Lower lobe of right lung (tissue), 2 donors: ENCODE measurements around the gene AMFR. TPM values are rescaled to one million over a fixed set of nuclear protein-coding genes. Genes with fewer than 3 reads are reported as not detected.

Experiments
- ATAC-seq, 2 donors: fragments of 200-7000 bp; cut with Tn5 transposase; one replicate each; pipeline ENCODE4 v1.9.1; 2020 to 2022; ENCODE audit warnings: mild to moderate bottlenecking in 2 of 2, moderate library complexity in 2 of 2
- DNase-seq: peaks from one replicate; pipeline ENCODE4 v3.0.0-alpha.2; 2020
- H3K27ac ChIP-seq: fragments of 200-600 bp; one replicate; pipeline ENCODE4 v1.8.0; 2022
- H3K27me3 ChIP-seq: fragments of 200-600 bp; one replicate; pipeline ENCODE4 v1.8.0; 2022; ENCODE audit warnings: low read depth
- H3K36me3 ChIP-seq: fragments of 200-600 bp; one replicate; pipeline ENCODE4 v1.8.0; 2022; ENCODE audit warnings: mild to moderate bottlenecking
- H3K4me1 ChIP-seq: fragments of 200-600 bp; one replicate; pipeline ENCODE4 v1.8.0; 2022
- H3K4me3 ChIP-seq: fragments of 200-600 bp; one replicate; pipeline ENCODE4 v1.8.0; 2022; ENCODE audit warnings: mild to moderate bottlenecking
- H3K9me3 ChIP-seq: fragments of 200-600 bp; one replicate; pipeline ENCODE4 v1.8.0; 2022
- CTCF ChIP-seq: fragments of 200-600 bp; IDR thresholded peaks from one replicate; pipeline ENCODE4 v1.8.0; 2022; ENCODE audit warnings: antibody characterized with exemption, mild to moderate bottlenecking
- intact Hi-C: fragments of 100-400 bp; cut with DNase I; formaldehyde crosslinking; loops from one replicate; pipeline ENCODE4 v1.11.0; 2022
- total RNA-seq: library from RNA; stranded (reverse); fragmentation: NEBNext Ultra II Directional; extraction: Animal tissue kit (Norgen Biotek cat#: 25700); gene quantifications from one replicate; pipeline ENCODE4 v1.2.1, GENCODE V29; 2021
- donor health status: DM: no; HTN: yes; CAD: no; lungs with severe emphysema.

AMFR gene
- total RNA-seq, 1 donor from 2014 or later: 90.4 TPM

- no peak for DNase-seq
- Histone ChIP-seq H3K27ac (no peak overlapping the region), H3K36me3 (no peaks in the 10 kb centered on the region), H3K4me1 (peaks cover 8% of the 10 kb centered on the region), H3K27me3 (no peaks in the 10 kb centered on the region), H3K9me3 (no peaks in the 10 kb centered on the region), H3K4me3 (no peak overlapping the region)
- no peak for TF ChIP-seq CTCF
- ATAC-seq: no peak
- intact Hi-C loops: no loop called here
Observed at GRCh38 chr16:56354746-56355145, 70.6 kb downstream of the AMFR start.

- Histone ChIP-seq H3K4me1 (peaks cover 8% of the 10 kb centered on the region), H3K27ac (no peak overlapping the region), H3K27me3 (no peaks in the 10 kb centered on the region), H3K36me3 (no peaks in the 10 kb centered on the region), H3K4me3 (no peak overlapping the region), H3K9me3 (no peaks in the 10 kb centered on the region)
- ATAC-seq: no peak
- intact Hi-C loops: no loop called here
- DNase-seq: no peak
- TF ChIP-seq CTCF: no peak
Observed at GRCh38 chr16:56354016-56354415, 71.3 kb downstream of the AMFR start.

- H3K4me3 ChIP-seq: no peak overlapping the region
- no peaks in the 10 kb centered on the region for H3K9me3 ChIP-seq
- no peak for TF ChIP-seq CTCF
- DNase-seq (peak; percentile 44), ATAC-seq (no peak)
- H3K4me1 ChIP-seq: peaks cover 8% of the 10 kb centered on the region
- no peaks in the 10 kb centered on the region for H3K36me3 ChIP-seq
- intact Hi-C loops: no loop called here
- H3K27ac ChIP-seq: no peak overlapping the region
- no peaks in the 10 kb centered on the region for H3K27me3 ChIP-seq
Observed at GRCh38 chr16:56353054-56353921, 72.1 kb downstream of the AMFR start.

- intact Hi-C loops: no loop called here
- no peaks in the 10 kb centered on the region for H3K36me3 ChIP-seq
- ATAC-seq: no peak
- H3K27me3 ChIP-seq: no peaks in the 10 kb centered on the region
- H3K4me3 ChIP-seq: no peak overlapping the region
- no peak for TF ChIP-seq CTCF
- no peaks in the 10 kb centered on the region for H3K9me3 ChIP-seq
- peaks cover 8% of the 10 kb centered on the region for H3K4me1 ChIP-seq
- DNase-seq: no peak
- H3K27ac ChIP-seq: no peak overlapping the region
Observed at GRCh38 chr16:56352351-56353053, 72.8 kb downstream of the AMFR start.

- DNase-seq: no peak
Observed at GRCh38 chr16:56351481-56351880, 73.9 kb downstream of the AMFR start.

More at GRCh38 chr16:56351481-56351880, 73.9 kb downstream of the AMFR start:
- intact Hi-C loops: no loop called here
- no peak overlapping the region for H3K4me3 ChIP-seq
- H3K9me3 ChIP-seq: no peaks in the 10 kb centered on the region
- H3K27me3 ChIP-seq: no peaks in the 10 kb centered on the region
- H3K27ac ChIP-seq: no peak overlapping the region
- TF ChIP-seq CTCF: no peak
- no peak for ATAC-seq
- peaks cover 8% of the 10 kb centered on the region for H3K4me1 ChIP-seq
- H3K36me3 ChIP-seq: no peaks in the 10 kb centered on the region
